Kidney epithelial cell (primary cell): ENCODE measurements around the gene CLBA1. TPM values are rescaled to one million over a fixed set of nuclear protein-coding genes. Genes with fewer than 3 reads are reported as not detected.

ENCODE experiments used
- DNase-seq: peaks from one replicate; pipeline ENCODE4 v3.0.0-alpha.2; 2010; ENCODE audit warnings: low read depth
- H3K27me3 ChIP-seq: 2 replicates; pipeline ENCODE4 v1.6.0; 2011; ENCODE audit warnings: low read length; ENCODE audit not compliant: control insufficient read depth, insufficient read depth
- H3K36me3 ChIP-seq: 2 replicates; pipeline ENCODE4 v1.5.1; 2011; ENCODE audit warnings: low read length; ENCODE audit not compliant: control insufficient read depth, insufficient read depth
- H3K4me3 ChIP-seq: 2 replicates; pipeline ENCODE4 v1.5.1; 2011; ENCODE audit warnings: low read depth, mild to moderate bottlenecking, control low read depth, low read length
- total RNA-seq: library from RNA; depleted of rRNA; stranded (reverse); fragments of >200 nt; gene quantifications from 2 replicates; pipeline ENCODE4 v1.2.3, GENCODE V29; 2015
- TF ChIP-seq, protein P1 (sequence below): IDR thresholded peaks from 2 replicates; pipeline ENCODE4 v1.5.1; 2011; ENCODE audit warnings: mild to moderate bottlenecking, moderate library complexity, low read length, control low read depth, inconsistent platforms; ENCODE audit not compliant: insufficient read depth, poor library complexity, severe bottlenecking

Gene CLBA1
- total RNA-seq, 1 donor from 2014 or later = 12.6 TPM

DNA sequence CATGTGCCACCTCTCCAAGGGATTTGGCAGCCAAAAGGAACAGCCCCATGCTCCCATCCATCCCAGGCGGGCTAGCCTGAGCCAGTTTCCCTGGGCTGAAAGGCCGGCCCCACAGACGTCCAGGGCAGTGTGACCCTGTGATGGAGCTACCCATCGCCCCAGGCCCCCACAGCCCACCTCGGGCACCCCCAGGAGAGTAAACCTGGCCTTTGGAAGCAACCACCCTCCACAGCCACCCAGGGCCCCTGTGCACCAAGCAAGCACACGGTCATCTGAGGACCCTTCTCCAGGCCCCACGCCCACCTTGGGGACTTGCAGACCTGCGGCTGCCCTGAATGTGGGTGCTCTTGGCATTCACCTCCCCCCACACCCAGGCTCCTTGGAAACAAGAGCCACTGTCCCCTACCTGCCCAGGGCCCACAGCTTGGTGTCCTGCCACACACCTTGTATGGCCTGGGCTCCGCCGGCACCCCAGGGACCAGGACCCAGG lies 15.8 kb upstream of the CLBA1 start:
- Histone ChIP-seq H3K4me3 (no peak overlapping the region), H3K36me3 (no peaks in the 10 kb centered on the region), H3K27me3 (no peaks in the 10 kb centered on the region)
- DNase-seq = no peak
- TF ChIP-seq, protein P1, sequence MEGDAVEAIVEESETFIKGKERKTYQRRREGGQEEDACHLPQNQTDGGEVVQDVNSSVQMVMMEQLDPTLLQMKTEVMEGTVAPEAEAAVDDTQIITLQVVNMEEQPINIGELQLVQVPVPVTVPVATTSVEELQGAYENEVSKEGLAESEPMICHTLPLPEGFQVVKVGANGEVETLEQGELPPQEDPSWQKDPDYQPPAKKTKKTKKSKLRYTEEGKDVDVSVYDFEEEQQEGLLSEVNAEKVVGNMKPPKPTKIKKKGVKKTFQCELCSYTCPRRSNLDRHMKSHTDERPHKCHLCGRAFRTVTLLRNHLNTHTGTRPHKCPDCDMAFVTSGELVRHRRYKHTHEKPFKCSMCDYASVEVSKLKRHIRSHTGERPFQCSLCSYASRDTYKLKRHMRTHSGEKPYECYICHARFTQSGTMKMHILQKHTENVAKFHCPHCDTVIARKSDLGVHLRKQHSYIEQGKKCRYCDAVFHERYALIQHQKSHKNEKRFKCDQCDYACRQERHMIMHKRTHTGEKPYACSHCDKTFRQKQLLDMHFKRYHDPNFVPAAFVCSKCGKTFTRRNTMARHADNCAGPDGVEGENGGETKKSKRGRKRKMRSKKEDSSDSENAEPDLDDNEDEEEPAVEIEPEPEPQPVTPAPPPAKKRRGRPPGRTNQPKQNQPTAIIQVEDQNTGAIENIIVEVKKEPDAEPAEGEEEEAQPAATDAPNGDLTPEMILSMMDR = no peak

DNA sequence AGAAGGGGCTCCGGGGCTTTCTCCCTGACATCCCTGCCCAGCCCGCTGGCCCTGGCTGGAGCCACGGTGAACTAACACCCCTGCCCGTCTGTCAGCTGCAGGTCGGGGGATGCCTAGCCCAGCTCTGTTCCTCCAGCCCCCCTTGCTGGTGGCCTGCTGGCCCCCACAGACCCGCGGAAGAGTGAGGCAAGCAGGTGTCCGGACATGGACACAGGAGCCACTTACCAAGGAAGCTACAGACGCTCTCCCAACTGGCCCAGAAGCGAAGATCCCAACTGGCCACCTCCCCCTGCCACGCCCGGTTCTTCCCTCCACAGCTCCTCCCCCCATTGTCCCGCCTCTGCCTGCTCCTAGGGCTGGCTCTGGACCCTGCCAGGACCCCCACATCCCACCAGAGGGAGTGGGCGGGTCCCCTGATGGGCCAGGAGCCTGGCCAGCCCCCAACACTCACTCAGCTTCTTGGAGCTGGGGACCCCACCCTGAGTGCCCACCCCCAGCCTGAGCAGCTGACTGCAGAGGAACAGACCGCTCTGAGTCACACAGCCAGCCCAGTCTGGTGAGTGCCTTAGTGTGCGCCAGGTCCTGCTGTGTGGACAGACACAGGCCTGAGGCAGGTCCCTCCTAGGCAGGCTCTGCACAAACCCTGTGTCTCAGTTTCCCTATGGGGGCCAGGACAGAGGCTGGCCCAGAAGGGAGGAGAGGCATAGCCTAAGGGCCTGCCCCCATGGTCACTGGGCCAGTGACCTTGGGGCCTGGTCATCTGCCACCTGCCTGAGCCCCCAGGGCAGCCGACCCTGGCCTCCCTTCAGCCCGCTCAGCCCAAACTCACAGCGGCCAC lies 15.1 kb upstream of the CLBA1 start:
- TF ChIP-seq, protein P1 = no peak
- Histone ChIP-seq H3K4me3 (peak overlapping the region; percentile 6), H3K36me3 (no peaks in the 10 kb centered on the region), H3K27me3 (no peaks in the 10 kb centered on the region)
- no peak for DNase-seq

DNA sequence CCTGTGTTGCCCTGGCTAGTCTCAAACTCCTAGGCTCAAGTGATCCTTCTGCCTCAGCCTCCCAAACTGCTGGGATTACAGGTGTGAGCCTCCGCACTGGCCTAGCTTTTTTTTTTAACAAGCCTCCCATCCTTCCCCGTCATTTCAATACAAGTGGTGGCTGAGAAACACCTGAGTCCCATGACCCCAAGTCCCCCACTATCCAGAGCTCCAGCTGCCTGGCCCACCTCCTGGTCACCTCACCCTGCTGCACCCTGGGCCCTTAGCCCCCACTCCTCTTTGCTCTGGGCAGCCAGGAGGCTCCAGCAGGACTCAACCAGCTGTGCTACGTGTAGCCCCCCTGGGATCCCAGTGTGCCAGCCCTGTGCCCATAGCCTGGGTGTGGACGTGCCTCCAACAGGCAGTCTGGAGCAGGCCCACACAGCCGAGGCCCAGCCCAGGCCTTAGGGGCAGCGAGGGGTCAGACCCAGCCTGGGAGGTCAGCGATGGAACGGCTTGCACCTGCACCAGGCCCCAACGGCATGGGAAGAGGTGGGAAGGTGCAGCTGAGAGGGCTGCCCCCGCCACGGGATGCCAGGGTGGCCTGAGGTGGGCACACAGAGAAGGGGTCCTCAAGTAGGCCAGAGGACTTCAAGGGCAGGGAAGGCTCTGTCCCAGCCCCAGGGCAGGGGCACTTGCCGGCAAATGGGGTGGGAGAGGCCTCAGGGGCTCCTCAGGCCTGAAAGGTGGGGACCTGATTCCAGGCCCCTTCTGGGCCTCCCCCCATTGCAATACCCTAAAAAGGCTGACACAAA lies 13.9 kb upstream of the CLBA1 start:
- no peak for DNase-seq
- Histone ChIP-seq H3K36me3 (no peaks in the 10 kb centered on the region), H3K4me3 (no peak overlapping the region), H3K27me3 (no peaks in the 10 kb centered on the region)
- TF ChIP-seq, protein P1 = no peak

DNA sequence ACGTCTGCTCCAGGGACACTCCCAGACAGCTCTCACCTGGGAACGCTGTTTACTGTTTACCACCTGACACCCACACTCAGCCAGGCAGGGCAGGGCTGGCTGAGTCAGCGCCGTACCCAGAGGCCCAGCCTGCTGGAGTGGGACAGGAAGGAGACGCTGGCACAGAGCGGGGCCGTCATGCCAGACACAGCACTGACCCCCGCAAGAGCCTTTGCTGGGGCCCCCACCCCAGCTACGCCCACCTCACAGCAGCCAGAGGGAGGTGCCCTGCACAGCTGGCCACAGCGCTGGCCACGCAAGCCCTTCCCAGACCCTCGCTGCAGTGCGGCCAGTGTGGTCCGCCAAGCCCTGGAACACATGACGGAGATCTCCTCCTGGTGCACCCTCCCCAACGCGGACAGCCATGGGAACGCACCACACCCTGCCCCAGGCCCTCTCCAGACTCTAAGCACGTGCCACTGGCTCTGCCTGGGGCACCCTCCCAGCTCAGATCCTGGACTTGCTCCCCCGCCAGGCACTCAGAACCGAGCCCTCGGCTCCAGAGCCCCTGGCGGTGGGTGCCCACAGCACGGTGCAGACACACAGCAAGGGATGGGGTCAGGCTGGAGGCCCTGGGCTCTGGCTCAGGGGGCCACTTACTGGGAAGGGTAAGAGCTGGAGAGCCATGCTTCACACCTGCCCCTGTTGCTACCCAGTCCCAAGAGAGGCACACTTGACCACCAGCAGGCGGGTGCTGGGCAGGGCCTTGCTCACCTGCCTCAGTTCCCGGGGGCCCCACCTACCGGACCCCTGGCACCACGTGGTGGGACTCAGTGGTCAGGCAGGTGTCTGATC lies 13.1 kb upstream of the CLBA1 start:
- no peak overlapping the region for H3K4me3 ChIP-seq
- no peak for DNase-seq
- TF ChIP-seq, protein P1 = peak; percentile 10
- H3K36me3 ChIP-seq = no peaks in the 10 kb centered on the region
- H3K27me3 ChIP-seq = no peaks in the 10 kb centered on the region

DNA sequence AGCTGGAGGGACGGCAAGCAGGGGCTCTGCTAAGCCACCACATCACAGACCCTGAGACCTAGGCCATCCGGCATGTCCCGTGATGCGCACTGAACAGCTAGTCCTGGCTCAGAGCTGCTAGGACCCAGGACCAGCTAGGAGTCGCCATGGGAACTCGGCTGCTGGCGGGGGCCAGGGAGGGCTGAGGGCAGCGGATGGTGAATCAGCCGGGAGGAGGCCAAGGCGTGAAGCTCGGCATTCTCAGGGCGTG lies 12.5 kb upstream of the CLBA1 start:
- Histone ChIP-seq H3K4me3 (no peak overlapping the region), H3K27me3 (no peaks in the 10 kb centered on the region), H3K36me3 (no peaks in the 10 kb centered on the region)
- peak; percentile 92 for DNase-seq
- TF ChIP-seq, protein P1 = no peak
